Upper lobe of left lung (tissue), 4 donors: ENCODE data around the gene PARP14.

Source experiments
- EP300 ChIP-seq, 4 donors: sonication (generic); formaldehyde crosslinking; IDR thresholded peaks; one replicate each; pipeline ENCODE4 v1.5.1; 2017; ENCODE audit warnings: antibody characterized with exemption in 4 of 4, control low read depth in 2 of 4
- POLR2A ChIP-seq, 4 donors: fragments of 450-650 bp; IDR thresholded peaks; one replicate each; pipeline ENCODE4 v1.5.1; 2016 to 2017; ENCODE audit warnings: antibody characterized with exemption in 4 of 4, mild to moderate bottlenecking in 2 of 4
- POLR2AphosphoS5 ChIP-seq, 2 donors: sonication (generic); formaldehyde crosslinking; IDR thresholded peaks; one replicate each; pipeline ENCODE4 v1.5.1; 2017; ENCODE audit warnings: antibody characterized with exemption in 2 of 2

DNA sequence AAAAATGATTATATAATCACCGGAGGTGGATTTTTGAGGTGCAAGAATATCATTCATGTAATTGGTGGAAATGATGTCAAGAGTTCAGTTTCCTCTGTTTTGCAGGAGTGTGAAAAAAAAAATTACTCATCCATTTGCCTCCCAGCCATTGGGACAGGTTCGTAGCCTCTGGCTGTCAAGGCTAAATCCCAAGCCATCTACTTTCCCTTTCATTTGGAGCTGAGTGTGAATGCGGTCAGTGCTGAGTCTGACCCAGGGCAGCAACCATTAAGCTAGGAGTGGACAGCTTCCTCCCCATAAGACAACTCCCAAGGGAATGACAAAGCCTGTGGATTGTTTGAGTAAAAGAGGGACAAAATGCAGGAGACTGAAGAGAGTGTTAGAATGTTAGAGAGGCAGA, 33.6 kb downstream of the PARP14 start:
- TF ChIP-seq POLR2A (IDR thresholded peaks at IDR 0.05) (no peak), POLR2AphosphoS5 (IDR thresholded peaks at IDR 0.05) (no peak), EP300 (IDR thresholded peaks at IDR 0.05) (no peak)
